ENCODE measurements around the gene PDZD4.

PDZD4 gene

GRCh38 chrX:153797415-153798015 lies 32.8 kb downstream of the PDZD4 start:
- no peak overlapping the region for H3K4me3 ChIP-seq (ENCODE audit: control insufficient read depth, low read depth, low read length)
- no peak for DNase-seq (ENCODE audit: low read depth)
- no peak for TF ChIP-seq CTCF (IDR thresholded peaks at IDR 0.05; ENCODE audit: control insufficient read depth, insufficient read depth, low read depth, low read length, missing control alignments)

GRCh38 chrX:153794897-153795816 lies 35.2 kb downstream of the PDZD4 start:
- peak overlapping the region; percentile 87 for H3K4me3 ChIP-seq (ENCODE audit: control insufficient read depth, low read depth, low read length)
- DNase-seq (ENCODE audit: low read depth) = no peak
- no peak for TF ChIP-seq CTCF (IDR thresholded peaks at IDR 0.05; ENCODE audit: control insufficient read depth, insufficient read depth, low read depth, low read length, missing control alignments)

GRCh38 chrX:153794018-153794896 lies 36.1 kb downstream of the PDZD4 start, which contains the start of the genes IDH3G and SSR4:
IDH3G (minus strand) TSS chrX:153794375; CDS start chrX:153794326, 49 bp downstream.
SSR4 (plus strand) TSS chrX:153794668; CDS start chrX:153794688, 20 bp downstream.
- no peak for TF ChIP-seq CTCF (IDR thresholded peaks at IDR 0.05; ENCODE audit: control insufficient read depth, insufficient read depth, low read depth, low read length, missing control alignments)
- DNase-seq (ENCODE audit: low read depth) = peak; percentile 69
- H3K4me3 ChIP-seq (ENCODE audit: control insufficient read depth, low read depth, low read length) = peak within 1 kb of the TSS; percentile 87

GRCh38 chrX:153793291-153793690 lies 37.1 kb downstream of the PDZD4 start:
- no peak for DNase-seq (ENCODE audit: low read depth)
- H3K4me3 ChIP-seq (ENCODE audit: control insufficient read depth, low read depth, low read length) = peak overlapping the region; percentile 87
- TF ChIP-seq CTCF (IDR thresholded peaks at IDR 0.05; ENCODE audit: control insufficient read depth, insufficient read depth, low read depth, low read length, missing control alignments) = no peak

GRCh38 chrX:153792368-153792767 lies 38.0 kb downstream of the PDZD4 start:
- no peak for DNase-seq (ENCODE audit: low read depth)
- H3K4me3 ChIP-seq (ENCODE audit: control insufficient read depth, low read depth, low read length) = no peak overlapping the region
- TF ChIP-seq CTCF (IDR thresholded peaks at IDR 0.05; ENCODE audit: control insufficient read depth, insufficient read depth, low read depth, low read length, missing control alignments) = no peak

Measured in AG09309 (cell line).